ENCODE data around the gene MACF1.

The MACF1 gene

GRCh38 chr1:39342776-39343175 is 138.3 kb downstream of the MACF1 start:
- ChIA-PET CTCF (no interaction called here), POLR2A (no interaction called here)
- no peak for TF ChIP-seq CTCF (IDR thresholded peaks at IDR 0.05; ENCODE audit: insufficient read depth, low read length, missing control alignments)
- no peak overlapping the region for H3K4me3 ChIP-seq (ENCODE audit: low read depth, low read length)
- no peak for DNase-seq (ENCODE audit: low read depth, low spot score)

GRCh38 chr1:39344394-39345154 is 140.1 kb downstream of the MACF1 start:
- no peak overlapping the region for H3K4me3 ChIP-seq (ENCODE audit: low read depth, low read length)
- ChIA-PET CTCF (no interaction called here), POLR2A (no interaction called here)
- DNase-seq (ENCODE audit: low read depth, low spot score) = no peak
- TF ChIP-seq CTCF (IDR thresholded peaks at IDR 0.05; ENCODE audit: insufficient read depth, low read length, missing control alignments) = no peak

- TF ChIP-seq CTCF (IDR thresholded peaks at IDR 0.05; ENCODE audit: insufficient read depth, low read length, missing control alignments) = no peak
- no peak overlapping the region for H3K4me3 ChIP-seq (ENCODE audit: low read depth, low read length)
- ChIA-PET CTCF (interaction anchor here (1.1 to 2.3 kb wide), 2 partner anchors 73 to 248 kb away, joined by 3 to 7 read pairs; no protein-coding TSS in a partner anchor), POLR2A (no interaction called here)
- DNase-seq (ENCODE audit: low read depth, low spot score) = no peak
These were observed 142.4 kb downstream of the MACF1 start for GRCh38 chr1:39346872-39347271.

GRCh38 chr1:39348278-39348677 is 143.8 kb downstream of the MACF1 start:
- H3K4me3 ChIP-seq (ENCODE audit: low read depth, low read length) = no peak overlapping the region
- DNase-seq (ENCODE audit: low read depth, low spot score) = no peak
- TF ChIP-seq CTCF (IDR thresholded peaks at IDR 0.05; ENCODE audit: insufficient read depth, low read length, missing control alignments) = no peak
- POLR2A ChIA-PET = no interaction called here
- CTCF ChIA-PET = interaction anchor here (0.7 to 2.3 kb wide), 6 partner anchors 11 to 249 kb away, joined by 3 to 7 read pairs (median 3); no protein-coding TSS in a partner anchor

GRCh38 chr1:39352881-39353280 is 148.4 kb downstream of the MACF1 start:
- CTCF ChIA-PET = interaction anchor here (3.0 to 4.3 kb wide), 2 partner anchors 58 to 255 kb away, joined by 13 to 24 read pairs; no protein-coding TSS in a partner anchor
- POLR2A ChIA-PET = no interaction called here
- no peak for TF ChIP-seq CTCF (IDR thresholded peaks at IDR 0.05; ENCODE audit: insufficient read depth, low read length, missing control alignments)
- H3K4me3 ChIP-seq (ENCODE audit: low read depth, low read length) = no peak overlapping the region
- no peak for DNase-seq (ENCODE audit: low read depth, low spot score)

- ChIA-PET POLR2A (no interaction called here), CTCF (interaction anchor here (3.0 to 4.3 kb wide), 2 partner anchors 56 to 256 kb away, joined by 13 to 24 read pairs; no protein-coding TSS in a partner anchor)
- no peak for DNase-seq (ENCODE audit: low read depth, low spot score)
- no peak for TF ChIP-seq CTCF (IDR thresholded peaks at IDR 0.05; ENCODE audit: insufficient read depth, low read length, missing control alignments)
- no peak overlapping the region for H3K4me3 ChIP-seq (ENCODE audit: low read depth, low read length)
These were observed 150.1 kb downstream of the MACF1 start for GRCh38 chr1:39354572-39354971.

All from AG04449 (cell line).